ENCODE data around the gene DOCK2.

- TF ChIP-seq ZNF416 (CRISPR knock-in tag; IDR thresholded peaks at IDR 0.05) (no peak), TCF7 (CRISPR knock-in tag; IDR thresholded peaks at IDR 0.05; ENCODE audit: low read depth) (no peak), USF2 (CRISPR knock-in tag; IDR thresholded peaks at IDR 0.05) (no peak), CTCF (IDR thresholded peaks at IDR 0.05) (no peak), FOXK1 (CRISPR knock-in tag; IDR thresholded peaks at IDR 0.05) (no peak), ETV6 (CRISPR knock-in tag; IDR thresholded peaks at IDR 0.05) (no peak), HMGXB4 (CRISPR knock-in tag; IDR thresholded peaks at IDR 0.05) (no peak), MAX (CRISPR knock-in tag; IDR thresholded peaks at IDR 0.05) (no peak), ARID4B (CRISPR knock-in tag; IDR thresholded peaks at IDR 0.05; ENCODE audit: borderline replicate concordance) (no peak), FOXJ3 (CRISPR knock-in tag; IDR thresholded peaks at IDR 0.05; ENCODE audit: borderline replicate concordance) (no peak), ZBTB43 (CRISPR knock-in tag; IDR thresholded peaks at IDR 0.05) (no peak), MYBL2 (CRISPR knock-in tag; IDR thresholded peaks at IDR 0.05) (no peak)
Observed at GRCh38 chr5:169814522-169814921, 177.4 kb downstream of the DOCK2 start.

Measured in WTC11 (cell line).